GM12801 (cell line): ENCODE measurements around the gene UQCR11.

ENCODE experiments used
- CTCF ChIP-seq: IDR thresholded peaks from one replicate; pipeline ENCODE4 v1.5.1; 2011; ENCODE audit warnings: control low read depth; ENCODE audit not compliant: insufficient read length; ENCODE audit errors: extremely low read depth

The UQCR11 gene

GRCh38 chr19:1591421-1592023 is 13.7 kb downstream of the UQCR11 start:
- no peak for TF ChIP-seq CTCF

GRCh38 chr19:1590641-1591397 is 14.4 kb downstream of the UQCR11 start:
- no peak for TF ChIP-seq CTCF

- no peak for TF ChIP-seq CTCF
Measured at GRCh38 chr19:1587872-1588271, 17.4 kb downstream of the UQCR11 start.

- no peak for TF ChIP-seq CTCF
Measured at GRCh38 chr19:1585243-1585580, 20.1 kb downstream of the UQCR11 start.

- TF ChIP-seq CTCF, result no peak
Measured at GRCh38 chr19:1584500-1585242, 20.6 kb downstream of the UQCR11 start.

- TF ChIP-seq CTCF, result no peak
Measured at GRCh38 chr19:1582201-1582600, 23.1 kb downstream of the UQCR11 start.

GRCh38 chr19:1580957-1581356 is 24.3 kb downstream of the UQCR11 start:
- TF ChIP-seq CTCF, result no peak
